ENCODE results near the gene NDFIP2. TPM values are rescaled to one million over a fixed set of nuclear protein-coding genes. Genes with fewer than 3 reads are reported as not detected.
A peak's percentile ranks its signal among the peaks of the same experiment; 100 is the strongest.

NDFIP2 gene
- total RNA-seq, 1 donor from 2014 or later = 34.7 TPM

GRCh38 chr13:79497064-79497463 lies 16.1 kb downstream of the NDFIP2 start:
- no peak for DNase-seq

GRCh38 chr13:79497852-79498251 lies 16.9 kb downstream of the NDFIP2 start:
- no peak for DNase-seq

GRCh38 chr13:79500829-79501228 lies 19.9 kb downstream of the NDFIP2 start:
- DNase-seq = no peak

- DNase-seq = no peak
Measured at GRCh38 chr13:79501538-79502232, 20.7 kb downstream of the NDFIP2 start.

GRCh38 chr13:79502859-79503468 lies 22.0 kb downstream of the NDFIP2 start:
- no peak for DNase-seq

- no peak for DNase-seq
Measured at GRCh38 chr13:79503473-79504017, 22.6 kb downstream of the NDFIP2 start.

- DNase-seq = no peak
Measured at GRCh38 chr13:79508224-79508961, 27.4 kb downstream of the NDFIP2 start.

- DNase-seq = no peak
Measured at GRCh38 chr13:79511611-79512010, 30.7 kb downstream of the NDFIP2 start.

GRCh38 chr13:79512950-79513349 lies 32.0 kb downstream of the NDFIP2 start:
- DNase-seq = no peak

GRCh38 chr13:79516595-79516994 lies 35.6 kb downstream of the NDFIP2 start:
- no peak for DNase-seq

- no peak for DNase-seq
Measured at GRCh38 chr13:79519255-79519654, 38.3 kb downstream of the NDFIP2 start.

- DNase-seq = peak; percentile 46
Measured at GRCh38 chr13:79522583-79522982, 41.6 kb downstream of the NDFIP2 start.

- DNase-seq = no peak
Measured at GRCh38 chr13:79525064-79525857, 44.3 kb downstream of the NDFIP2 start.

GRCh38 chr13:79527698-79528097 lies 46.7 kb downstream of the NDFIP2 start:
- no peak for DNase-seq

GRCh38 chr13:79528356-79528755 lies 47.4 kb downstream of the NDFIP2 start:
- DNase-seq = no peak

- peak; percentile 44 for DNase-seq
Measured at GRCh38 chr13:79528759-79529191, 47.8 kb downstream of the NDFIP2 start.

- DNase-seq = no peak
Measured at GRCh38 chr13:79529817-79530216, 48.9 kb downstream of the NDFIP2 start.

- DNase-seq = peak; percentile 39
Measured at GRCh38 chr13:79530270-79530669, 49.3 kb downstream of the NDFIP2 start.

- no peak for DNase-seq
Measured at GRCh38 chr13:79531542-79532254, 50.7 kb downstream of the NDFIP2 start.

- DNase-seq = no peak
Measured at GRCh38 chr13:79532576-79532975, 51.6 kb downstream of the NDFIP2 start.

GRCh38 chr13:79533781-79534400 lies 52.9 kb downstream of the NDFIP2 start:
- DNase-seq = no peak

Measured in tongue (tissue), 2 donors.